Neuronal stem cell (in vitro differentiated cells): ENCODE measurements around the gene CBX5.
"Not testable (repeated sequence)": the region's sequence is repeated elsewhere in the genome, so short reads cannot be mapped to it uniquely, and the experiment has no call there.

Experiments used
- DNase-seq: peaks from one replicate; pipeline ENCODE4 v3.0.0-alpha.2; 2013; ENCODE audit warnings: low spot score
- H2AFZ ChIP-seq: one replicate; pipeline ENCODE4 v1.6.1; 2013; ENCODE audit warnings: mild to moderate bottlenecking, low read length, inconsistent platforms
- H2AK5ac ChIP-seq: 2 replicates; pipeline ENCODE4 v1.6.1; 2013; ENCODE audit warnings: low read depth, mild to moderate bottlenecking, inconsistent platforms, low read length, moderate library complexity, mixed read lengths
- H2BK120ac ChIP-seq: 2 replicates; pipeline ENCODE4 v1.6.1; 2013; ENCODE audit warnings: low read depth, mild to moderate bottlenecking, inconsistent platforms, low read length, moderate library complexity, mixed read lengths
- H2BK12ac ChIP-seq: one replicate; pipeline ENCODE4 v1.6.1; 2013; ENCODE audit warnings: low read length, inconsistent platforms
- H2BK15ac ChIP-seq: 2 replicates; pipeline ENCODE4 v1.6.1; 2013; ENCODE audit warnings: mild to moderate bottlenecking, low read length, inconsistent platforms, mixed read lengths
- H2BK5ac ChIP-seq: one replicate; pipeline ENCODE4 v1.6.1; 2013; ENCODE audit warnings: inconsistent platforms, mild to moderate bottlenecking, low read length, moderate library complexity
- H3K14ac ChIP-seq: one replicate; pipeline ENCODE4 v1.6.1; 2013; ENCODE audit warnings: low read length, inconsistent platforms
- H3K18ac ChIP-seq: 2 replicates; pipeline ENCODE4 v1.6.1; 2013; ENCODE audit warnings: low read length, inconsistent platforms
- H3K23ac ChIP-seq: 2 replicates; pipeline ENCODE4 v1.6.1; 2013; ENCODE audit warnings: low read depth, mild to moderate bottlenecking, mixed read lengths, low read length, inconsistent platforms; ENCODE audit not compliant: poor library complexity
- H3K27ac ChIP-seq: replicated peaks from 3 replicates; pipeline ENCODE4 v1.5.1; 2013; ENCODE audit warnings: low read length, inconsistent platforms
- H3K27me3 ChIP-seq, 3 experiments: 2 replicates each; pipeline ENCODE4 v1.6.1; 2013; ENCODE audit warnings: low read length in 3 of 3, mild to moderate bottlenecking in 2 of 3, inconsistent platforms in 1 of 3, low read depth in 1 of 3, mixed read lengths in 1 of 3, moderate library complexity in 1 of 3; ENCODE audit not compliant: control insufficient read depth in 3 of 3, insufficient read depth in 3 of 3
- H3K36me3 ChIP-seq, 2 donors: replicated peaks in 1 of 2; 2 replicates each; pipeline ENCODE4 v1.6.1; 2013; ENCODE audit warnings: low read length in 2 of 2; ENCODE audit not compliant: control insufficient read depth in 2 of 2, insufficient read depth in 2 of 2
- H3K4ac ChIP-seq: 2 replicates; pipeline ENCODE4 v1.6.1; 2013; ENCODE audit warnings: inconsistent platforms, mild to moderate bottlenecking, low read length, moderate library complexity
- H3K4me1 ChIP-seq, 2 donors: 1 replicate in 1 of 2; 2 replicates in 1 of 2; pipeline ENCODE4 v1.6.1; 2013; ENCODE audit warnings: low read length in 2 of 2, low read depth in 1 of 2; ENCODE audit not compliant: control insufficient read depth in 2 of 2, insufficient read depth in 1 of 2
- H3K4me2 ChIP-seq: one replicate; pipeline ENCODE4 v1.6.1; 2013; ENCODE audit warnings: mild to moderate bottlenecking, low read length, inconsistent platforms; ENCODE audit not compliant: insufficient read depth, poor library complexity, severe bottlenecking
- H3K4me3 ChIP-seq, 2 donors: 2 replicates each; pipeline ENCODE4 v1.5.1; 2013; ENCODE audit warnings: low read length in 2 of 2, mild to moderate bottlenecking in 2 of 2, inconsistent platforms in 1 of 2, moderate library complexity in 1 of 2
- H3K79me1 ChIP-seq: one replicate; pipeline ENCODE4 v1.6.1; 2013; ENCODE audit warnings: low read depth, mild to moderate bottlenecking, inconsistent platforms, low read length, moderate library complexity
- H3K9ac ChIP-seq: one replicate; pipeline ENCODE4 v1.6.1; 2013; ENCODE audit warnings: mild to moderate bottlenecking, low read depth, low read length, inconsistent platforms; ENCODE audit not compliant: poor library complexity
- H3K9me3 ChIP-seq, 2 donors: replicated peaks in 1 of 2; 2 replicates each; pipeline versions ENCODE3 to v1.6.1; 2013; ENCODE audit warnings: low read length in 2 of 2, mild to moderate bottlenecking in 2 of 2, inconsistent platforms in 1 of 2, low read depth in 1 of 2, mixed read lengths in 1 of 2, moderate library complexity in 1 of 2; ENCODE audit not compliant: control insufficient read depth in 2 of 2, insufficient read depth in 1 of 2
- H4K8ac ChIP-seq: one replicate; pipeline ENCODE4 v1.6.1; 2013; ENCODE audit warnings: low read depth, mild to moderate bottlenecking, inconsistent platforms, low read length, moderate library complexity
- H4K91ac ChIP-seq: one replicate; pipeline ENCODE4 v1.6.1; 2013; ENCODE audit warnings: low read length, low read depth, mild to moderate bottlenecking, inconsistent platforms; ENCODE audit not compliant: poor library complexity
- WGBS, 2 donors: extraction: QIAGEN DNeasy Blood & Tissue Kit; methylation state at CpG; one replicate each; pipeline ENCODE4 v1.1.7; 2013; ENCODE audit warnings: missing lambda C conversion rate in 2 of 2, mixed read lengths in 1 of 2; ENCODE audit not compliant: insufficient read length in 2 of 2, insufficient replicate concordance in 1 of 2; ENCODE audit errors: extremely low coverage in 2 of 2; 5-methylcytosine and 5-hydroxymethylcytosine counted together

The CBX5 gene

DNA sequence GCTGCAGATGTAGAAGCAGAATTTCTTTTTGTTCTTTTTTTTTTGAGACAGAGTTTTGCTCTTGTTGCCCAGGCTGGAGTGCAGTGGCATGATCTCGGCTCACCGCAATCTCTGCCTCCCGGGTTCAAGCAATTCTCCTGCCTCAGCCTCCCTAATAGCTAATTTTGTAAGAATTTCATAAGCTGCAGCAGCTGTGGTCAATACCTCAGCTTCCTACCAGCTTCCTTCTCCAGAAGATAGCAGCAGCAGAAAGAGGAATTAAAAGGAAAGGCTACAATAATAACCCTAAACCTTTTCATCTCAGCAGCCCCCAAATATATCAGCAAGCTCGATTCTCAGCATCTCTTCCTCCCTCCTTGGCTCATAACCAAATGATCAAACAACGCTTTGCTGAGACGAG lies 52.0 kb downstream of the CBX5 start:
- H2AFZ ChIP-seq, H3K4me2 ChIP-seq, H3K9me3 ChIP-seq, H3K9ac ChIP-seq, H3K27me3 ChIP-seq, DNase-seq, H3K18ac ChIP-seq, H3K14ac ChIP-seq, H3K36me3 ChIP-seq, H3K4ac ChIP-seq, H3K79me1 ChIP-seq, H2BK15ac ChIP-seq, H3K27ac ChIP-seq, H2BK120ac ChIP-seq, H3K4me1 ChIP-seq, H3K23ac ChIP-seq, H3K4me3 ChIP-seq, H2BK12ac ChIP-seq, H2AK5ac ChIP-seq, H4K91ac ChIP-seq, H2BK5ac ChIP-seq, H4K8ac ChIP-seq: not testable (repeated sequence)
- WGBS, 2 donors: no CpG with 5 or more reads among the region's 6 CpGs

DNA sequence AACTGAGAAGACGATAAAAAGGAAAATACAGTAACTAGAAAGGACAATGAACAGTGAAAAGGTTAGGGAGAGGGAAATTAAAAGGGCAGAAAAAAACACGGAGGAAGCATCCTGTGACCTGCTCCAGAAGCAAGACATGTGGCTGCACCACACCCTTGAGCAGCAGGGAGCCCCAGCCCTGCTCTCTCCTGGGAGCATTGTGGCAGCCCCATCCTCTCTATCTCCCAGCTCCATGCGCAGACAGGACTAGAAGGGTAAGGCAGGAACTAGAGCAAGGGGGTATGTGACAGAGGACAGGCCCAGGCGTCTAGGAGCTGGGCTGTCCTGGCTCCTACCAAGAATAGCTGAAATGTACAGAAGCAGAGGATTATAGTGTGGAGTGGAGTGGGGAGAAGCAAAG lies 52.5 kb downstream of the CBX5 start:
- Histone ChIP-seq H3K36me3 (peaks cover 2% of the 10 kb centered on the region in 2 donors), H3K9ac (no peak overlapping the region), H3K4me1 (peaks cover 7 to 10% of the 10 kb centered on the region in 2 donors), H3K4me3 (peak overlapping the region in 1 of 2 donors; percentile 55), H2BK12ac (no peak overlapping the region), H2BK5ac (no peak overlapping the region), H2BK15ac (no peak overlapping the region), H3K9me3 (no peaks in the 10 kb centered on the region), H4K91ac (no peak overlapping the region), H3K4me2 (no peak overlapping the region), H4K8ac (no peak overlapping the region), H2AFZ (no peak overlapping the region), H3K79me1 (no peaks in the 10 kb centered on the region), H3K18ac (no peak overlapping the region), H3K23ac (no peak overlapping the region), H3K4ac (no peak overlapping the region), H2AK5ac (no peak overlapping the region), H3K27ac (no peak overlapping the region), H3K27me3 (no peaks in the 10 kb centered on the region), H2BK120ac (no peak overlapping the region), H3K14ac (no peak overlapping the region)
- DNase-seq: no peak
- no CpG with 5 or more reads among the region's 4 CpGs for WGBS, 2 donors

DNA sequence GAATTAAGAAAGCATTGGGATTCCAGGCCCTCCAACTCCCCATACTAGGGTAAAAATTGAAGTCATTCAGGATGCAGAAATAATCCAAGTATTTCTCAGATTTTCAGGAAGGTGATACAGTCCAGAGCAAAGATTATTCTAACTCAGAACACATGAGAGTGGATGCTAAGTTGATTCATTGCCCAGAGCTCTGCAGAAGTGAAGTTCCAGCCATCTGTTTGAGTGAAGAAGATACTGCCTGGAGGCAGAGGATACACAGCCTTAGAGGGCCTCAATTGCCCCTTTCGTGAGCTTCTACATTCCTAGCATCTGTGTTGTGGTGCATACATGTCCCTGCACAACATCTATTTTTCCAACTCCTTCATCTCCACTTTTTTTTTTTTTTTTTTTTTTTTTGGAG lies 54.3 kb downstream of the CBX5 start:
- Histone ChIP-seq H3K79me1 (no peaks in the 10 kb centered on the region), H3K27ac (no peak overlapping the region), H4K91ac (no peak overlapping the region), H4K8ac (no peak overlapping the region), H3K36me3 (peaks cover 0 to 2% of the 10 kb centered on the region in 2 donors), H3K9me3 (no peaks in the 10 kb centered on the region), H3K18ac (no peak overlapping the region), H2BK5ac (no peak overlapping the region), H3K4me1 (peaks cover 7 to 10% of the 10 kb centered on the region in 2 donors), H2BK12ac (no peak overlapping the region), H3K27me3 (no peaks in the 10 kb centered on the region), H2BK120ac (no peak overlapping the region), H2AFZ (no peak overlapping the region), H2AK5ac (no peak overlapping the region), H3K4ac (no peak overlapping the region), H2BK15ac (no peak overlapping the region), H3K9ac (no peak overlapping the region), H3K23ac (no peak overlapping the region), H3K4me2 (no peak overlapping the region), H3K14ac (no peak overlapping the region), H3K4me3 (no peak overlapping the region)
- no CpG with 5 or more reads among the region's 1 CpG for WGBS, 2 donors
- no peak for DNase-seq

DNA sequence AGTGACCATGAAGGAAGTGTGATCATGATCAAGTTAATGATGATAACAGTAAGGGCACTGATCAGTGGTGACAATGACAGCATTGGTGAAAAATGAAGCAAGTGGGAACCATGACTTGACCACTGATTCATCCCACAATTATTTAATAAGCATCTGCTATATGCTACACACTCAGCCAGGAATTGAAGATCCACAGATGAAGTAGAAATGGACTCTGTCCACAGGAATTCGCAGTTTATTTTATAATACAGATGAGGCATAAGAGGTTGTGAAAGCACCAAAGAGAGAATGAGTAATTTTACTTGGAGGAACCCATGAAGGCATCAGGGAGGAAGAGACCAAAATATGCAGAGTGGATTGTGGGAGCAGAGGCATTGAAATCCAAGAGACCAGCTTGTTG lies 57.3 kb downstream of the CBX5 start:
- no peak overlapping the region for H2BK12ac ChIP-seq

More for the DNA sequence above, 57.3 kb downstream of the CBX5 start:
- Histone ChIP-seq H3K9me3 (peaks cover 0 to 1% of the 10 kb centered on the region in 2 donors), H3K79me1 (no peaks in the 10 kb centered on the region), H4K91ac (no peak overlapping the region), H3K4me3 (no peak overlapping the region), H2BK5ac (no peak overlapping the region), H2BK120ac (no peak overlapping the region), H3K36me3 (no peaks in the 10 kb centered on the region), H3K4me1 (peaks cover 3 to 4% of the 10 kb centered on the region in 2 donors), H3K27ac (no peak overlapping the region), H3K14ac (no peak overlapping the region), H4K8ac (no peak overlapping the region), H3K18ac (no peak overlapping the region), H3K4me2 (no peak overlapping the region), H2BK15ac (no peak overlapping the region), H3K9ac (no peak overlapping the region), H3K4ac (no peak overlapping the region), H3K23ac (no peak overlapping the region), H2AK5ac (no peak overlapping the region), H3K27me3 (peaks cover 0 to 10% (median 2%) of the 10 kb centered on the region in 3 experiments), H2AFZ (no peak overlapping the region)
- no CpG with 5 or more reads among the region's 1 CpG for WGBS, 2 donors
- no peak for DNase-seq
